ENCODE results near the gene HNRNPA2B1. TPM values are rescaled to one million over a fixed set of nuclear protein-coding genes. Genes with fewer than 3 reads are reported as not detected.

Gene HNRNPA2B1
- total and polyA plus RNA-seq, 2 of the 4 experiments (the other 2 are of a cell fraction): 49.3 to 515 TPM

DNA sequence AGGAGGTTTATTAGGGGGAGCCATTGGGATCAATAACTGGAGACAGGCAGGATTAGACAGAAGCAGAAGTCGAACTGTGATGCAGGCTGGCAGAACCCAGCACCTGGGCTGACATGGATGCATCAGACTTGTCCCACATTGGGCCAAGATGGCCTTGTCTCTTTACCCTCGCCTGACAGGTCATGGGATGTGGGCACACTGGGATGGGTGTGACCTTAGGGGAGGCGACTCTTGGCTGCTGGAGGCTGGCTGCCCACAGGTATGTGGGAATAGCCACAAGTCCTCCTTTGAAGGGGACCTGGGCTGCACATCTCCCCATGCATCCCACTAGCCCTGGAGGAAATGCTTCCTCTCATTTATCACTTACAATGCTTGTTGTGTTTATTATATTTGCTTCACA lies 31.3 kb downstream of the HNRNPA2B1 start:
- intact Hi-C loops (cut with micrococcal nuclease) (no loop called here), dilution Hi-C loops (cut with HindIII; ENCODE audit: low sequenced_read_pairs, unreplicated experiment) (no loop called here)
- no peaks in the 10 kb centered on the region for H3K36me3 ChIP-seq (ENCODE audit: control insufficient read depth, insufficient read depth, low read length)

More for the DNA sequence above, 31.3 kb downstream of the HNRNPA2B1 start:
- H3K4me3 ChIP-seq (ENCODE audit: insufficient read depth, low read depth, low read length): no peak overlapping the region
- no peak overlapping the region for H4K91ac ChIP-seq (ENCODE audit: insufficient read depth, low read depth, low read length)
- in situ Hi-C loops (cut with MboI; ENCODE audit: low sequenced_read_pairs): no loop called here
- DNase-seq (no peak), ATAC-seq (ENCODE audit: low read depth) (no peak)
- H2AK5ac ChIP-seq (ENCODE audit: low read depth, low read length): no peak overlapping the region
- H2AK9ac ChIP-seq (replicated peaks; ENCODE audit: low read depth, low read length, poor library complexity): no peak overlapping the region
- H3K79me1 ChIP-seq (ENCODE audit: low read depth in 1 of 2, low read length in 2 of 2): peaks cover 3 to 14% of the 10 kb centered on the region in 2 experiments; a peak in 2 of 4 replicates
- no peak overlapping the region for H3K27ac ChIP-seq (ENCODE audit: insufficient read depth, low read length)
- no TSS peak for BruUV-seq (replicated peaks)
- 100% methylated on average over 1 of the region's 3 CpGs; no CpG with 5 or more reads in 1 of the 2 experiments for WGBS, 2 experiments (ENCODE audit: extremely low coverage in 2 of 2, insufficient read length in 1 of 2)
- ChIA-PET POLR2A (ENCODE audit: unreplicated experiment) (no interaction called here), CTCF (no interaction called here)
- no peak overlapping the region for H2BK5ac ChIP-seq (ENCODE audit: low read depth, low read length, poor library complexity, severe bottlenecking)
- no peak overlapping the region for H3K23ac ChIP-seq (ENCODE audit: low read depth, low read length)
- H3K9me3 ChIP-seq (ENCODE audit: control insufficient read depth, insufficient read depth, low read length): no peaks in the 10 kb centered on the region
- H4K20me1 ChIP-seq (ENCODE audit: insufficient read depth, low read length): no peaks in the 10 kb centered on the region
- H3K56ac ChIP-seq (ENCODE audit: extremely low read depth, insufficient read depth, low read length): no peak overlapping the region
- no peak overlapping the region for H4K5ac ChIP-seq (ENCODE audit: low read depth, low read length)
- peaks cover 3% of the 10 kb centered on the region; the same call in 1 of the 2 replicates for H3K4me1 ChIP-seq (ENCODE audit: control insufficient read depth, insufficient read depth, low read length)
- no peak overlapping the region for H2BK120ac ChIP-seq (ENCODE audit: low read depth, low read length)
- H3K9ac ChIP-seq (ENCODE audit: low read depth, low read length): no peak overlapping the region
- H3K4me2 ChIP-seq (ENCODE audit: low read depth, low read length): no peak overlapping the region
- H4K8ac ChIP-seq (ENCODE audit: low read depth in 2 of 2, low read length in 2 of 2): no peak overlapping the region
- H2BK15ac ChIP-seq (ENCODE audit: low read depth, low read length): no peak overlapping the region
- TF ChIP-seq MAFK (IDR thresholded peaks at IDR 0.05; ENCODE audit: low read depth, low read length) (no peak), CHD1 (IDR thresholded peaks at IDR 0.05; ENCODE audit: low read depth, low read length) (no peak), RCOR1 (IDR thresholded peaks at IDR 0.05; ENCODE audit: insufficient replicate concordance, low read length) (no peak), RFX5 (IDR thresholded peaks at IDR 0.05; ENCODE audit: low read depth, low read length) (no peak), USF2 (IDR thresholded peaks at IDR 0.05; ENCODE audit: low read depth, low read length) (no peak), SMC3 (IDR thresholded peaks at IDR 0.05; ENCODE audit: low read depth, low read length) (no peak), FOS (IDR thresholded peaks at IDR 0.05; ENCODE audit: low read depth, low read length) (no peak)
- TF ChIP-seq, protein P1, sequence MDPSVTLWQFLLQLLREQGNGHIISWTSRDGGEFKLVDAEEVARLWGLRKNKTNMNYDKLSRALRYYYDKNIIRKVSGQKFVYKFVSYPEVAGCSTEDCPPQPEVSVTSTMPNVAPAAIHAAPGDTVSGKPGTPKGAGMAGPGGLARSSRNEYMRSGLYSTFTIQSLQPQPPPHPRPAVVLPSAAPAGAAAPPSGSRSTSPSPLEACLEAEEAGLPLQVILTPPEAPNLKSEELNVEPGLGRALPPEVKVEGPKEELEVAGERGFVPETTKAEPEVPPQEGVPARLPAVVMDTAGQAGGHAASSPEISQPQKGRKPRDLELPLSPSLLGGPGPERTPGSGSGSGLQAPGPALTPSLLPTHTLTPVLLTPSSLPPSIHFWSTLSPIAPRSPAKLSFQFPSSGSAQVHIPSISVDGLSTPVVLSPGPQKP (IDR thresholded peaks at IDR 0.05; ENCODE audit: borderline replicate concordance, low read depth, low read length): no peak
- no peak overlapping the region for H3K14ac ChIP-seq (replicated peaks; ENCODE audit: low read depth, low read length)
- H3K18ac ChIP-seq (ENCODE audit: low read depth, low read length): no peak overlapping the region
- H3K9me1 ChIP-seq (ENCODE audit: insufficient read depth, low read length): peaks cover 8% of the 10 kb centered on the region
- no peaks in the 10 kb centered on the region for H3K27me3 ChIP-seq (ENCODE audit: control insufficient read depth, insufficient read depth, low read length)
- H2BK20ac ChIP-seq (ENCODE audit: low read depth, low read length): no peak overlapping the region
- H2AFZ ChIP-seq (replicated peaks; ENCODE audit: low read length, poor library complexity): no peak overlapping the region
- no peak overlapping the region for H3K4ac ChIP-seq (ENCODE audit: low read depth, low read length)

Data from IMR-90 (cell line).